Heart left ventricle (tissue), 16 donors: ENCODE results near the gene ACCSL. TPM values are rescaled to one million over a fixed set of nuclear protein-coding genes. Genes with fewer than 3 reads are reported as not detected.

Experiments used
- ATAC-seq, 4 donors: fragments of 200-7000 bp; cut with Tn5 transposase; one replicate each; pipeline ENCODE4 v1.9.1; 2020 to 2022; ENCODE audit warnings: moderate library complexity in 4 of 4, mild to moderate bottlenecking in 3 of 4, moderate number of reproducible peaks in 1 of 4
- DNase-seq, 5 donors: peaks; one replicate each; pipeline ENCODE4 v3.0.0-alpha.2; 2020
- H3K27ac ChIP-seq, 12 donors: fragments of 200-600 bp; sonication (generic) in 4 of 12; one replicate each; pipeline versions ENCODE4 v1.5.0 to v1.8.0; 2016 to 2022; ENCODE audit warnings: mild to moderate bottlenecking in 2 of 12
- H3K27me3 ChIP-seq, 9 donors: fragments of 200-600 bp; sonication (generic) in 2 of 9; one replicate each; pipeline versions ENCODE4 v1.5.1 to v1.8.0; 2016 to 2022; ENCODE audit warnings: mild to moderate bottlenecking in 3 of 9
- H3K36me3 ChIP-seq, 9 donors: fragments of 200-600 bp; sonication (generic) in 2 of 9; one replicate each; pipeline versions ENCODE4 v1.5.0 to v1.8.0; 2018 to 2022; ENCODE audit warnings: mild to moderate bottlenecking in 2 of 9
- H3K4me1 ChIP-seq, 12 donors: fragments of 200-600 bp; sonication (generic) in 4 of 12; one replicate each; pipeline versions ENCODE4 v1.5.0 to v1.8.0; 2016 to 2022; ENCODE audit warnings: mild to moderate bottlenecking in 3 of 12
- H3K4me3 ChIP-seq, 12 donors: fragments of 200-600 bp; sonication (generic) in 4 of 12; one replicate each; pipeline versions ENCODE4 v1.5.0 to v1.8.0; 2017 to 2022; ENCODE audit warnings: mild to moderate bottlenecking in 9 of 12, moderate library complexity in 4 of 12
- H3K9me3 ChIP-seq, 12 donors: fragments of 200-600 bp; sonication (generic) in 4 of 12; one replicate each; pipeline versions ENCODE4 v1.5.0 to v1.8.0; 2016 to 2022; ENCODE audit warnings: mild to moderate bottlenecking in 1 of 12
- CTCF ChIP-seq, 12 donors: fragments of 200-600 bp; sonication (generic) in 4 of 12; IDR thresholded peaks; one replicate each; pipeline versions ENCODE4 v1.5.0 to v1.8.0; 2018 to 2022; ENCODE audit warnings: antibody characterized with exemption in 12 of 12, mild to moderate bottlenecking in 5 of 12
- POLR2A ChIP-seq, 2 donors: fragments of 450-650 bp; IDR thresholded peaks; one replicate each; pipeline ENCODE4 v1.6.1; 2017; ENCODE audit warnings: antibody characterized with exemption in 2 of 2, mild to moderate bottlenecking in 2 of 2, moderate library complexity in 2 of 2
- WGBS, 4 donors: extraction: QIAGEN DNeasy Blood & Tissue Kit in 2 of 4; methylation state at CpG; one replicate each; pipeline versions ENCODE4 v1.1.5 to v1.1.7; 2013 to 2018; 5-methylcytosine and 5-hydroxymethylcytosine counted together
- intact Hi-C, 10 donors: fragments of 100-400 bp; cut with DNase I; formaldehyde crosslinking; loops; one replicate each; pipeline versions ENCODE4 v1.11.1 to v1.14.2; 2022
- polyA plus RNA-seq, 2 donors: library from polyadenylated mRNA; stranded (reverse); fragments of 200-250 nt; gene quantifications; one replicate each; pipeline ENCODE4 v1.2.3, GENCODE V29; 2013
- total RNA-seq, 9 donors: library from RNA; depleted of rRNA in 2 of 9; stranded (reverse); fragments of >200 nt in 2 of 9; fragmentation: NEBNext Ultra II Directional in 3 of 9; extraction: Animal tissue kit (Norgen Biotek cat#: 25700) in 3 of 9; gene quantifications; one replicate each; pipeline versions ENCODE4 v1.1.0 to v1.2.4, GENCODE V29; 2016 to 2023
- donor health status: ischemic (EF 13 %, LVEDD 7.1; RV severe dilation, severe dysfunction).
- donor health status: healthy with polysubstance abuse.
- donor health status: DM: no; HTN: yes; CAD: no.
- donor health status: DM: no; HTN: no; CAD: no.
- donor health status: ischemic (EF 25% LVEDD 6.9; RV normal size, moderate dysfunction).
- donor health status: ischemic (EF 25% LVEDD 5.7; RV mildly dilated, moderate dysfunction).
- donor health status: healthy.
- donor health status: DM: yes; HTN: yes; CAD: no.
- donor health status: ischemic (EF 35%, LVEDD 5.7; RV mildly dilated, moderate dysfunction).
- donor health status: nonischemic (EF 11% LVEDD 7.7; RV severe dilation, severe dysfunction).
- donor health status: DM: yes; HTN: yes; CAD: no.
- donor health status: PGD.
- donor health status: ischemic (EF 29% LVEDD 5.4; RV normal size, mild dysfunction).
- donor health status: nonischemic (EF 23%, LVEDD 6.1; RV moderate dilation, normal function).

Gene ACCSL
- total and polyA plus RNA-seq, 11 donors, result not detected

- 93 to 96% (median 93%) methylated on average over 9 of the region's 9 CpGs for WGBS, 4 donors
- H3K27ac ChIP-seq, result no peak overlapping the region
- peaks cover 0 to 7% (median 0%) of the 10 kb centered on the region in 12 donors for H3K4me1 ChIP-seq
- intact Hi-C loops, result no loop called here
- ATAC-seq (no peak), DNase-seq (peak in 1 of 5 donors; percentile 13)
- TF ChIP-seq POLR2A (IDR thresholded peaks at IDR 0.05) (no peak), CTCF (IDR thresholded peaks at IDR 0.05) (no peak)
- H3K9me3 ChIP-seq, result no peaks in the 10 kb centered on the region
- no peak overlapping the region for H3K4me3 ChIP-seq
- H3K27me3 ChIP-seq, result no peaks in the 10 kb centered on the region
- no peaks in the 10 kb centered on the region for H3K36me3 ChIP-seq
Observed at GRCh38 chr11:44003736-44004451, 43.9 kb upstream of the ACCSL start.

GRCh38 chr11:44004452-44005062 lies 43.2 kb upstream of the ACCSL start:
- peak in 1 of 5 donors; percentile 5 for DNase-seq
- Histone ChIP-seq H3K4me1 (peaks cover 0 to 7% (median 0%) of the 10 kb centered on the region in 12 donors), H3K27me3 (no peaks in the 10 kb centered on the region), H3K4me3 (no peak overlapping the region), H3K36me3 (no peaks in the 10 kb centered on the region), H3K27ac (no peak overlapping the region), H3K9me3 (no peaks in the 10 kb centered on the region)
- no peak for ATAC-seq
- WGBS, 4 donors, result 91 to 93% (median 91%) methylated on average over 9 to 10 of the region's 10 CpGs
- intact Hi-C loops, result no loop called here
- TF ChIP-seq POLR2A (IDR thresholded peaks at IDR 0.05) (no peak), CTCF (IDR thresholded peaks at IDR 0.05) (no peak)

- Histone ChIP-seq H3K27ac (no peak overlapping the region), H3K27me3 (no peaks in the 10 kb centered on the region), H3K4me1 (peaks cover 0 to 7% (median 0%) of the 10 kb centered on the region in 12 donors), H3K4me3 (no peak overlapping the region), H3K36me3 (no peaks in the 10 kb centered on the region), H3K9me3 (no peaks in the 10 kb centered on the region)
- intact Hi-C loops, result no loop called here
- 58 to 69% (median 67%) methylated on average over 10 to 14 of the region's 14 CpGs for WGBS, 4 donors
- no peak for TF ChIP-seq POLR2A (IDR thresholded peaks at IDR 0.05)
- no peak for TF ChIP-seq CTCF (IDR thresholded peaks at IDR 0.05)
- peak in 1 of 5 donors; percentile 14 for DNase-seq
- ATAC-seq, result no peak
Observed at GRCh38 chr11:44005063-44005701, 42.6 kb upstream of the ACCSL start.

- peak overlapping the region in 7 of 12 donors; percentile 13 to 71 (median 22) for H3K27ac ChIP-seq
- intact Hi-C loops, result no loop called here
- no peak for TF ChIP-seq POLR2A (IDR thresholded peaks at IDR 0.05)
- no peak for TF ChIP-seq CTCF (IDR thresholded peaks at IDR 0.05)
- no peaks in the 10 kb centered on the region for H3K36me3 ChIP-seq
- peaks cover 0 to 7% (median 0%) of the 10 kb centered on the region in 12 donors for H3K4me1 ChIP-seq
- no peak overlapping the region for H3K4me3 ChIP-seq
- DNase-seq (peak in 1 of 5 donors; percentile 10), ATAC-seq (no peak)
- H3K9me3 ChIP-seq, result no peaks in the 10 kb centered on the region
- no peaks in the 10 kb centered on the region for H3K27me3 ChIP-seq
- WGBS, 4 donors, result 95 to 100% (median 100%) methylated on average over 1 of the region's 1 CpG
Observed at GRCh38 chr11:44005956-44006355, 41.8 kb upstream of the ACCSL start.
